H1 (cell line): ENCODE results near the gene NELL1. TPM values are rescaled to one million over a fixed set of nuclear protein-coding genes. Genes with fewer than 3 reads are reported as not detected.

Source experiments
- ATF2 ChIP-seq: IDR thresholded peaks from 2 replicates; pipeline ENCODE4 v1.6.1; 2012; ENCODE audit warnings: low read length, inconsistent platforms
- GTF2F1 ChIP-seq: IDR thresholded peaks from 2 replicates; pipeline ENCODE4 v1.6.1; 2012; ENCODE audit warnings: low read depth, low read length, improper control_type of control experiment, borderline replicate concordance
- HDAC2 ChIP-seq, 2 experiments: fragments of 300-600 bp in 1 of 2; sonication (generic) in 1 of 2; IDR thresholded peaks; 2 replicates each; pipeline ENCODE4 v1.6.1; 2011 to 2012; ENCODE audit warnings: low read depth in 2 of 2, low read length in 2 of 2, mild to moderate bottlenecking in 2 of 2, moderate library complexity in 2 of 2, borderline replicate concordance in 1 of 2, inconsistent platforms in 1 of 2
- HDAC6 ChIP-seq: IDR thresholded peaks from one replicate; pipeline ENCODE4 v1.7.1; 2012; ENCODE audit warnings: low read depth, mild to moderate bottlenecking, inconsistent platforms, low read length, moderate library complexity
- POU5F1 ChIP-seq: IDR thresholded peaks from 2 replicates; pipeline ENCODE4 v1.6.1; 2011; ENCODE audit warnings: low read depth, mild to moderate bottlenecking, low read length, moderate library complexity
- polyA plus RNA-seq, 7 experiments: library from polyadenylated mRNA; depleted of rRNA in 3 of 7; stranded (reverse) in 5 of 7; unstranded in 2 of 7; fragments of >200 nt in 5 of 7; fragments of 200-250 nt in 2 of 7; gene quantifications; 1 replicate in 5 of 7; 2 replicates in 1 of 7; 4 replicates in 1 of 7; pipeline versions ENCODE4 v1.2.1 to v1.2.3, GENCODE V29; 2011 to 2013; ENCODE audit warnings: missing spikeins in 2 of 7, mixed read lengths in 2 of 7
- total RNA-seq: library from RNA; stranded (reverse); fragmentation: NEBNext Ultra II Directional; extraction: Animal tissue kit (Norgen Biotek cat#: 25700); gene quantifications from 2 replicates; pipeline ENCODE4 v1.2.1, GENCODE V29; 2021
- TF ChIP-seq, protein P1 (sequence below): fragments of 300-600 bp; sonication (generic); IDR thresholded peaks from 2 replicates; pipeline ENCODE4 v1.7.1; 2012; ENCODE audit warnings: low read length, moderate library complexity, mild to moderate bottlenecking, inconsistent platforms; ENCODE audit not compliant: insufficient replicate concordance

The NELL1 gene
- total and polyA plus RNA-seq, 2 of the 8 experiments (the other 6 are each of a cell fraction or from before 2014, with no cell fraction given): 0.21 TPM; not detected in 1

DNA sequence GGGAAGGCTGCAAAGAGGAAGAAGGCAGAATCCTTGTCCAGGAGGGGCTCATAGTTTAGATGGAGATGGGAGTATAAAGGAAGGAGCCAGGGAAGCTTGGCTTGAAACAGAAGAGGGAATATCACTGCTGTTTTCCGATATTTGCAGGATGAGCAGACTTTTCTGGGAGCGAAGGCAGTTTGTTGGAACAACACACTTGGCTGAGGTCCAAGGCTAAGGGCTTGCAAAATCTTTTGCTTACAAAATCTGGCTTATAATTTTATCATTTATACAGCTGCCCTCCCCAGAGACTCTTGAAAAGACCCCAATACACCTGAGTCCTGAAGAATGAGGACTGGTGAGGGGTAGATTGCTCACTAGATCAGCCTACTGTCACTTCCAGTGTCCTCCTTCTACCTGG, 174.8 kb downstream of the NELL1 start (continued):
- TF ChIP-seq, protein P1, sequence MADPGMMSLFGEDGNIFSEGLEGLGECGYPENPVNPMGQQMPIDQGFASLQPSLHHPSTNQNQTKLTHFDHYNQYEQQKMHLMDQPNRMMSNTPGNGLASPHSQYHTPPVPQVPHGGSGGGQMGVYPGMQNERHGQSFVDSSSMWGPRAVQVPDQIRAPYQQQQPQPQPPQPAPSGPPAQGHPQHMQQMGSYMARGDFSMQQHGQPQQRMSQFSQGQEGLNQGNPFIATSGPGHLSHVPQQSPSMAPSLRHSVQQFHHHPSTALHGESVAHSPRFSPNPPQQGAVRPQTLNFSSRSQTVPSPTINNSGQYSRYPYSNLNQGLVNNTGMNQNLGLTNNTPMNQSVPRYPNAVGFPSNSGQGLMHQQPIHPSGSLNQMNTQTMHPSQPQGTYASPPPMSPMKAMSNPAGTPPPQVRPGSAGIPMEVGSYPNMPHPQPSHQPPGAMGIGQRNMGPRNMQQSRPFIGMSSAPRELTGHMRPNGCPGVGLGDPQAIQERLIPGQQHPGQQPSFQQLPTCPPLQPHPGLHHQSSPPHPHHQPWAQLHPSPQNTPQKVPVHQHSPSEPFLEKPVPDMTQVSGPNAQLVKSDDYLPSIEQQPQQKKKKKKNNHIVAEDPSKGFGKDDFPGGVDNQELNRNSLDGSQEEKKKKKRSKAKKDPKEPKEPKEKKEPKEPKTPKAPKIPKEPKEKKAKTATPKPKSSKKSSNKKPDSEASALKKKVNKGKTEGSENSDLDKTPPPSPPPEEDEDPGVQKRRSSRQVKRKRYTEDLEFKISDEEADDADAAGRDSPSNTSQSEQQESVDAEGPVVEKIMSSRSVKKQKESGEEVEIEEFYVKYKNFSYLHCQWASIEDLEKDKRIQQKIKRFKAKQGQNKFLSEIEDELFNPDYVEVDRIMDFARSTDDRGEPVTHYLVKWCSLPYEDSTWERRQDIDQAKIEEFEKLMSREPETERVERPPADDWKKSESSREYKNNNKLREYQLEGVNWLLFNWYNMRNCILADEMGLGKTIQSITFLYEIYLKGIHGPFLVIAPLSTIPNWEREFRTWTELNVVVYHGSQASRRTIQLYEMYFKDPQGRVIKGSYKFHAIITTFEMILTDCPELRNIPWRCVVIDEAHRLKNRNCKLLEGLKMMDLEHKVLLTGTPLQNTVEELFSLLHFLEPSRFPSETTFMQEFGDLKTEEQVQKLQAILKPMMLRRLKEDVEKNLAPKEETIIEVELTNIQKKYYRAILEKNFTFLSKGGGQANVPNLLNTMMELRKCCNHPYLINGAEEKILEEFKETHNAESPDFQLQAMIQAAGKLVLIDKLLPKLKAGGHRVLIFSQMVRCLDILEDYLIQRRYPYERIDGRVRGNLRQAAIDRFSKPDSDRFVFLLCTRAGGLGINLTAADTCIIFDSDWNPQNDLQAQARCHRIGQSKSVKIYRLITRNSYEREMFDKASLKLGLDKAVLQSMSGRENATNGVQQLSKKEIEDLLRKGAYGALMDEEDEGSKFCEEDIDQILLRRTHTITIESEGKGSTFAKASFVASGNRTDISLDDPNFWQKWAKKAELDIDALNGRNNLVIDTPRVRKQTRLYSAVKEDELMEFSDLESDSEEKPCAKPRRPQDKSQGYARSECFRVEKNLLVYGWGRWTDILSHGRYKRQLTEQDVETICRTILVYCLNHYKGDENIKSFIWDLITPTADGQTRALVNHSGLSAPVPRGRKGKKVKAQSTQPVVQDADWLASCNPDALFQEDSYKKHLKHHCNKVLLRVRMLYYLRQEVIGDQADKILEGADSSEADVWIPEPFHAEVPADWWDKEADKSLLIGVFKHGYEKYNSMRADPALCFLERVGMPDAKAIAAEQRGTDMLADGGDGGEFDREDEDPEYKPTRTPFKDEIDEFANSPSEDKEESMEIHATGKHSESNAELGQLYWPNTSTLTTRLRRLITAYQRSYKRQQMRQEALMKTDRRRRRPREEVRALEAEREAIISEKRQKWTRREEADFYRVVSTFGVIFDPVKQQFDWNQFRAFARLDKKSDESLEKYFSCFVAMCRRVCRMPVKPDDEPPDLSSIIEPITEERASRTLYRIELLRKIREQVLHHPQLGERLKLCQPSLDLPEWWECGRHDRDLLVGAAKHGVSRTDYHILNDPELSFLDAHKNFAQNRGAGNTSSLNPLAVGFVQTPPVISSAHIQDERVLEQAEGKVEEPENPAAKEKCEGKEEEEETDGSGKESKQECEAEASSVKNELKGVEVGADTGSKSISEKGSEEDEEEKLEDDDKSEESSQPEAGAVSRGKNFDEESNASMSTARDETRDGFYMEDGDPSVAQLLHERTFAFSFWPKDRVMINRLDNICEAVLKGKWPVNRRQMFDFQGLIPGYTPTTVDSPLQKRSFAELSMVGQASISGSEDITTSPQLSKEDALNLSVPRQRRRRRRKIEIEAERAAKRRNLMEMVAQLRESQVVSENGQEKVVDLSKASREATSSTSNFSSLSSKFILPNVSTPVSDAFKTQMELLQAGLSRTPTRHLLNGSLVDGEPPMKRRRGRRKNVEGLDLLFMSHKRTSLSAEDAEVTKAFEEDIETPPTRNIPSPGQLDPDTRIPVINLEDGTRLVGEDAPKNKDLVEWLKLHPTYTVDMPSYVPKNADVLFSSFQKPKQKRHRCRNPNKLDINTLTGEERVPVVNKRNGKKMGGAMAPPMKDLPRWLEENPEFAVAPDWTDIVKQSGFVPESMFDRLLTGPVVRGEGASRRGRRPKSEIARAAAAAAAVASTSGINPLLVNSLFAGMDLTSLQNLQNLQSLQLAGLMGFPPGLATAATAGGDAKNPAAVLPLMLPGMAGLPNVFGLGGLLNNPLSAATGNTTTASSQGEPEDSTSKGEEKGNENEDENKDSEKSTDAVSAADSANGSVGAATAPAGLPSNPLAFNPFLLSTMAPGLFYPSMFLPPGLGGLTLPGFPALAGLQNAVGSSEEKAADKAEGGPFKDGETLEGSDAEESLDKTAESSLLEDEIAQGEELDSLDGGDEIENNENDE: no peak
- TF ChIP-seq HDAC2 (IDR thresholded peaks at IDR 0.05; ENCODE audit: borderline replicate concordance in 1 of 2, low read depth in 2 of 2, low read length in 2 of 2): no peak
- TF ChIP-seq ATF2: no peak
- TF ChIP-seq HDAC6: no peak
- no peak for TF ChIP-seq GTF2F1
- TF ChIP-seq POU5F1: no peak
